Left lung (tissue), 10 donors: ENCODE data around the gene UPB1. TPM values are rescaled to one million over a fixed set of nuclear protein-coding genes. Genes with fewer than 3 reads are reported as not detected.
A peak's percentile ranks its signal among the peaks of the same experiment; 100 is the strongest.

Experiments used
- ATAC-seq: fragments of 200-7000 bp; cut with Tn5 transposase; one replicate; pipeline ENCODE4 v1.9.1; 2020; ENCODE audit warnings: moderate library complexity
- DNase-seq, 4 donors: peaks; one replicate each; pipeline ENCODE4 v3.0.0-alpha.2; 2013 to 2020
- H3K27ac ChIP-seq, 2 donors: fragments of 200-600 bp; sonication (generic) in 1 of 2; one replicate each; pipeline versions ENCODE4 v1.5.0 to v1.8.0; 2020 to 2021
- H3K27me3 ChIP-seq, 2 donors: fragments of 200-600 bp; sonication (generic) in 1 of 2; one replicate each; pipeline versions ENCODE4 v1.5.0 to v1.8.0; 2020 to 2021
- H3K36me3 ChIP-seq, 2 donors: fragments of 200-600 bp; sonication (generic) in 1 of 2; one replicate each; pipeline versions ENCODE4 v1.5.0 to v1.8.0; 2020 to 2021
- H3K4me1 ChIP-seq, 2 donors: fragments of 200-600 bp; one replicate each; pipeline ENCODE4 v1.8.0; 2021
- H3K4me3 ChIP-seq, 2 donors: fragments of 200-600 bp; sonication (generic) in 1 of 2; one replicate each; pipeline versions ENCODE4 v1.5.0 to v1.8.0; 2020 to 2021; ENCODE audit warnings: mild to moderate bottlenecking in 1 of 2
- H3K9me3 ChIP-seq, 2 donors: fragments of 200-600 bp; sonication (generic) in 1 of 2; one replicate each; pipeline versions ENCODE4 v1.5.0 to v1.8.0; 2020 to 2021
- CTCF ChIP-seq, 2 donors: fragments of 200-600 bp; sonication (generic) in 1 of 2; IDR thresholded peaks; one replicate each; pipeline versions ENCODE4 v1.5.0 to v1.8.0; 2021; ENCODE audit warnings: antibody characterized with exemption in 2 of 2
- intact Hi-C, 2 donors: fragments of 100-400 bp; cut with DNase I; formaldehyde crosslinking; loops; one replicate each; pipeline versions ENCODE4 v1.11.2 to v1.14.2; 2022
- polyA plus RNA-seq, 6 donors: library from polyadenylated mRNA; unstranded; fragments of 120-200 nt; gene quantifications; one replicate each; pipeline ENCODE4 v1.2.1, GENCODE V29; 2013; ENCODE audit not compliant: insufficient read length in 6 of 6
- total RNA-seq, 2 donors: library from RNA; stranded (reverse); fragmentation: NEBNext Ultra II Directional; extraction: Animal tissue kit (Norgen Biotek cat#: 25700); gene quantifications; one replicate each; pipeline ENCODE4 v1.2.1, GENCODE V29; 2021
- donor health status: DM: no; HTN: yes; CAD: no.
- donor health status: DM: no; HTN: no; CAD: no.

UPB1 gene
- total and polyA plus RNA-seq, 8 donors, result 0.50 to 2.3 (median 1.8) TPM

GRCh38 chr22:24459911-24460310 lies 35.2 kb upstream of the UPB1 start:
- TF ChIP-seq CTCF (IDR thresholded peaks at IDR 0.05), result no peak
- Histone ChIP-seq H3K27ac (peak overlapping the region in 1 of 2 donors; percentile 19), H3K4me3 (no peak overlapping the region), H3K36me3 (no peaks in the 10 kb centered on the region), H3K9me3 (no peaks in the 10 kb centered on the region), H3K4me1 (peaks cover 3 to 34% of the 10 kb centered on the region in 2 donors), H3K27me3 (no peaks in the 10 kb centered on the region)
- intact Hi-C loops, result no loop called here
- ATAC-seq (no peak), DNase-seq (no peak)

GRCh38 chr22:24460418-24461089 lies 34.6 kb upstream of the UPB1 start:
- Histone ChIP-seq H3K27ac (peak overlapping the region in 1 of 2 donors; percentile 19), H3K27me3 (no peaks in the 10 kb centered on the region), H3K36me3 (no peaks in the 10 kb centered on the region), H3K9me3 (no peaks in the 10 kb centered on the region), H3K4me3 (no peak overlapping the region), H3K4me1 (peaks cover 3 to 28% of the 10 kb centered on the region in 2 donors)
- DNase-seq, result no peak
- intact Hi-C loops, result no loop called here
- ATAC-seq, result peak; percentile 62
- TF ChIP-seq CTCF (IDR thresholded peaks at IDR 0.05), result no peak

- intact Hi-C loops, result no loop called here
- no peak for ATAC-seq
Measured at GRCh38 chr22:24463071-24463760, 31.9 kb upstream of the UPB1 start.

DNA sequence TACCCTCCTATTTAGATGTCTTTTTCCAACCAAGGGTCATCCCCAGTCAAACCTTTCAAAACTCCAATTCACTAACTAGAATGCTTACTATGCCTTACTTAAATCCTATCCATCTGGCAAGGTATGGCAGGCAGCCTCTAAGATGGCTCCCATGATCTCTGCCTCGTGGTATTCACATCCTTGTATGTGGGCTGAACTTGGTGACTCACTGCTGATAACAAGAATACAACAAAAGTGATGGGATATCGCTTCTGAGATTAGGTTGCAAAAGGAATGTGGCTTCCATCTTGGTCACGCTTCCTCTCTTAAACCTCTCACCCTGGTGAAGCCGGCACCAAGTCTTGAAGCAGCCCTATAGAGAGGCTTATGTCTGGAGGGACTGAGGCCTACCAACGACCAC lies 29.6 kb upstream of the UPB1 start:
- TF ChIP-seq CTCF (IDR thresholded peaks at IDR 0.05), result no peak
- no peak for DNase-seq
- Histone ChIP-seq H3K27ac (no peak overlapping the region), H3K4me3 (no peak overlapping the region), H3K27me3 (no peaks in the 10 kb centered on the region), H3K9me3 (no peaks in the 10 kb centered on the region), H3K36me3 (no peaks in the 10 kb centered on the region), H3K4me1 (peaks cover 15 to 36% of the 10 kb centered on the region in 2 donors)
- ATAC-seq, result no peak
- intact Hi-C loops, result no loop called here

More at GRCh38 chr22:24463071-24463760, 31.9 kb upstream of the UPB1 start:
- H3K9me3 ChIP-seq, result no peaks in the 10 kb centered on the region
- no peaks in the 10 kb centered on the region for H3K36me3 ChIP-seq
- no peak overlapping the region for H3K4me3 ChIP-seq
- no peak for TF ChIP-seq CTCF (IDR thresholded peaks at IDR 0.05)
- no peak for DNase-seq
- peaks cover 15 to 43% of the 10 kb centered on the region in 2 donors for H3K4me1 ChIP-seq
- no peaks in the 10 kb centered on the region for H3K27me3 ChIP-seq
- peak overlapping the region in 1 of 2 donors; percentile 34 for H3K27ac ChIP-seq

DNA sequence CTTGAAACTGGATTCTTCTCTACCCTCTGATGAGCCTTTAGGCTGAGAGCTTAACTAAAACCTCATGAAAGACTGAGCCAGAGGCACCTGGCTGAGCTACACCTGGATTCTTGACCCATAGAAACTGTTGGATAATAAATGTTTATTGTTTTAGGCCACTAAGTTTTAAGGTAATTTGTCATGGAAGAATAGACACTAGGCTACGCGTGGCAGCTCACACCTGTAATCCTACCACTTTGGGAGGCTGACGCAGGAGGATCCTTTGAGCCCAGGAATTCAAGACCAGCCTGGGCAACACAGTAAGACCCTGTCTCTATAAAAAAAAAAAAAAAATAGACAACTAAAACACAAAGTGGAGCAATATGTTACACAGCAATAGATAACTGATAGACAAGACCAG lies 29.2 kb upstream of the UPB1 start:
- H3K9me3 ChIP-seq, result no peaks in the 10 kb centered on the region
- intact Hi-C loops, result no loop called here
- TF ChIP-seq CTCF (IDR thresholded peaks at IDR 0.05), result no peak
- no peak overlapping the region for H3K4me3 ChIP-seq
- peaks cover 12 to 32% of the 10 kb centered on the region in 2 donors for H3K4me1 ChIP-seq
- no peak for ATAC-seq
- no peaks in the 10 kb centered on the region for H3K36me3 ChIP-seq
- no peaks in the 10 kb centered on the region for H3K27me3 ChIP-seq
- DNase-seq, result no peak
- no peak overlapping the region for H3K27ac ChIP-seq
